Liver (tissue), 3 donors: Measurements from ENCODE around the gene C1QTNF3.

ENCODE experiments used
- GABPA ChIP-seq, 2 donors: IDR thresholded peaks in 1 of 2; conservative IDR thresholded peaks in 1 of 2; 2 replicates each; pipeline ENCODE4 v1.6.1; 2016; ENCODE audit warnings: antibody characterized with exemption in 2 of 2, mild to moderate bottlenecking in 1 of 2, moderate library complexity in 1 of 2
- TF ChIP-seq, protein P1 (sequence below): fragments of 150-350 bp; IDR thresholded peaks from 2 replicates; pipeline ENCODE4 v1.5.1; 2017; ENCODE audit warnings: improper control_type of control experiment, low read depth, low read length; ENCODE audit not compliant: missing input control
- TF ChIP-seq, protein P2 (sequence below): IDR thresholded peaks from 2 replicates; pipeline ENCODE4 v1.6.1; 2016; ENCODE audit warnings: antibody characterized with exemption
- TF ChIP-seq, protein P3 (sequence below): IDR thresholded peaks from 2 replicates; pipeline ENCODE4 v1.6.1; 2016; ENCODE audit warnings: antibody characterized with exemption
- donor health status: healthy.
- donor health status: healthy.

DNA sequence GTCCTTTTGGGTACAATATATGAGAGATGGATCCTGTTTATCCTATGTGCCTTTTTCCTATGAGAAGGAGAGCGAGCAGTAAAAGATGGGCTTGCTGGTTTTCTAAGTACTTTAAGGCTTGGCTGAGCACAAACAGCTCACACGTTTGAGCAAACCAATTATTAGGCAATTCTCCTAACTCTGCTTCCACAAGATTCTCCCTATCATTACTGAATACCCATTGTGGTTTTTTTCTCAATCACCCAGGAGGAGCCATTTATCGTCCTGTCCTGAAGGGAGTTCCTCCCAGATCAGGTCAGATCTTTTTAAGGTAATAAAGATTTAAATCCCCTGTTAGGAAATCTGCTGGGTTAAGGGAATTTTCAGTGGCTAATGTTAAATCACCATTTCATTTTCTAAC is 19.4 kb upstream of the C1QTNF3 start:
- TF ChIP-seq GABPA (IDR thresholded peaks at IDR 0.05 in 1 of 2, conservative IDR thresholded peaks at IDR 0.05 in 1 of 2) = no peak
- TF ChIP-seq, protein P1, sequence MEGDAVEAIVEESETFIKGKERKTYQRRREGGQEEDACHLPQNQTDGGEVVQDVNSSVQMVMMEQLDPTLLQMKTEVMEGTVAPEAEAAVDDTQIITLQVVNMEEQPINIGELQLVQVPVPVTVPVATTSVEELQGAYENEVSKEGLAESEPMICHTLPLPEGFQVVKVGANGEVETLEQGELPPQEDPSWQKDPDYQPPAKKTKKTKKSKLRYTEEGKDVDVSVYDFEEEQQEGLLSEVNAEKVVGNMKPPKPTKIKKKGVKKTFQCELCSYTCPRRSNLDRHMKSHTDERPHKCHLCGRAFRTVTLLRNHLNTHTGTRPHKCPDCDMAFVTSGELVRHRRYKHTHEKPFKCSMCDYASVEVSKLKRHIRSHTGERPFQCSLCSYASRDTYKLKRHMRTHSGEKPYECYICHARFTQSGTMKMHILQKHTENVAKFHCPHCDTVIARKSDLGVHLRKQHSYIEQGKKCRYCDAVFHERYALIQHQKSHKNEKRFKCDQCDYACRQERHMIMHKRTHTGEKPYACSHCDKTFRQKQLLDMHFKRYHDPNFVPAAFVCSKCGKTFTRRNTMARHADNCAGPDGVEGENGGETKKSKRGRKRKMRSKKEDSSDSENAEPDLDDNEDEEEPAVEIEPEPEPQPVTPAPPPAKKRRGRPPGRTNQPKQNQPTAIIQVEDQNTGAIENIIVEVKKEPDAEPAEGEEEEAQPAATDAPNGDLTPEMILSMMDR = no peak
- TF ChIP-seq, protein P2, sequence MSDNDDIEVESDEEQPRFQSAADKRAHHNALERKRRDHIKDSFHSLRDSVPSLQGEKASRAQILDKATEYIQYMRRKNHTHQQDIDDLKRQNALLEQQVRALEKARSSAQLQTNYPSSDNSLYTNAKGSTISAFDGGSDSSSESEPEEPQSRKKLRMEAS = no peak
- TF ChIP-seq, protein P3, sequence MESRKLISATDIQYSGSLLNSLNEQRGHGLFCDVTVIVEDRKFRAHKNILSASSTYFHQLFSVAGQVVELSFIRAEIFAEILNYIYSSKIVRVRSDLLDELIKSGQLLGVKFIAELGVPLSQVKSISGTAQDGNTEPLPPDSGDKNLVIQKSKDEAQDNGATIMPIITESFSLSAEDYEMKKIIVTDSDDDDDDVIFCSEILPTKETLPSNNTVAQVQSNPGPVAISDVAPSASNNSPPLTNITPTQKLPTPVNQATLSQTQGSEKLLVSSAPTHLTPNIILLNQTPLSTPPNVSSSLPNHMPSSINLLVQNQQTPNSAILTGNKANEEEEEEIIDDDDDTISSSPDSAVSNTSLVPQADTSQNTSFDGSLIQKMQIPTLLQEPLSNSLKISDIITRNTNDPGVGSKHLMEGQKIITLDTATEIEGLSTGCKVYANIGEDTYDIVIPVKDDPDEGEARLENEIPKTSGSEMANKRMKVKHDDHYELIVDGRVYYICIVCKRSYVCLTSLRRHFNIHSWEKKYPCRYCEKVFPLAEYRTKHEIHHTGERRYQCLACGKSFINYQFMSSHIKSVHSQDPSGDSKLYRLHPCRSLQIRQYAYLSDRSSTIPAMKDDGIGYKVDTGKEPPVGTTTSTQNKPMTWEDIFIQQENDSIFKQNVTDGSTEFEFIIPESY = no peak
